ENCODE results near the gene KCNAB2. TPM values are rescaled to one million over a fixed set of nuclear protein-coding genes. Genes with fewer than 3 reads are reported as not detected.

Gene KCNAB2
- total and polyA plus RNA-seq, 2 donors (not counting 1 experiment from before 2014, with no cell fraction given), result 90.7 to 143 TPM

GRCh38 chr1:6040444-6040843 lies 5.2 kb upstream of the KCNAB2 start:
- no peak for DNase-seq
- Histone ChIP-seq H3K27ac (ENCODE audit: low read length in 2 of 2) (no peak overlapping the region), H2AFZ (ENCODE audit: insufficient read depth, low read depth, low read length, poor library complexity, severe bottlenecking) (no peak overlapping the region), H3K79me2 (ENCODE audit: control insufficient read depth, insufficient read depth, low read length) (peaks cover 63% of the 10 kb centered on the region), H3K4me3 (ENCODE audit: control extremely low read depth in 1 of 5, extremely low read depth in 1 of 5, insufficient read depth in 1 of 5, low read depth in 2 of 5, low read length in 4 of 5) (no peak overlapping the region), H3K27me3 (replicated peaks in 1 of 4; ENCODE audit: control extremely low read depth in 1 of 4, control insufficient read depth in 3 of 4, insufficient read depth in 4 of 4, low read length in 3 of 4) (no peaks in the 10 kb centered on the region), H3K4me2 (replicated peaks; ENCODE audit: low read depth, low read length, poor library complexity, severe bottlenecking) (no peak overlapping the region), H3K9ac (ENCODE audit: low read length) (no peak overlapping the region), H4K20me1 (ENCODE audit: control insufficient read depth, insufficient read depth, low read length, poor library complexity, severe bottlenecking) (peaks cover 91% of the 10 kb centered on the region), H3K36me3 (replicated peaks in 1 of 2; ENCODE audit: control extremely low read depth in 1 of 2, control insufficient read depth in 1 of 2, extremely low read depth in 1 of 2, insufficient read depth in 2 of 2, low read length in 1 of 2) (peaks cover 0 to 59% of the 10 kb centered on the region in 2 experiments), H3K4me1 (ENCODE audit: control insufficient read depth in 2 of 2, insufficient read depth in 2 of 2, low read length in 2 of 2) (peaks cover 7 to 11% of the 10 kb centered on the region in 2 donors), H3K9me3 (ENCODE audit: control extremely low read depth in 1 of 3, control insufficient read depth in 2 of 3, insufficient read depth in 1 of 3, low read length in 2 of 3) (no peaks in the 10 kb centered on the region)
- 95% methylated on average over 15 of the region's 15 CpGs for WGBS (ENCODE audit: insufficient coverage)
- no peak overlapping the region for H3K27ac Mint-ChIP-seq
- H3K4me1 Mint-ChIP-seq, result peaks cover 19% of the 10 kb centered on the region
- ATAC-seq (ENCODE audit: low read depth), result no peak
- POLR2A ChIA-PET, result no interaction called here
- CTCF ChIA-PET, result no interaction called here
- no peak overlapping the region for H3K4me3 Mint-ChIP-seq
- H3K9me3 Mint-ChIP-seq (ENCODE audit: insufficient read depth), result no peaks in the 10 kb centered on the region
- no peaks in the 10 kb centered on the region for H3K27me3 Mint-ChIP-seq
- intact Hi-C loops (cut with micrococcal nuclease), result no loop called here
- no peak for TF ChIP-seq EZH2 (IDR thresholded peaks at IDR 0.05; ENCODE audit: borderline replicate concordance, insufficient read depth, low read depth, low read length, poor library complexity, severe bottlenecking)
- TF ChIP-seq, protein P1, sequence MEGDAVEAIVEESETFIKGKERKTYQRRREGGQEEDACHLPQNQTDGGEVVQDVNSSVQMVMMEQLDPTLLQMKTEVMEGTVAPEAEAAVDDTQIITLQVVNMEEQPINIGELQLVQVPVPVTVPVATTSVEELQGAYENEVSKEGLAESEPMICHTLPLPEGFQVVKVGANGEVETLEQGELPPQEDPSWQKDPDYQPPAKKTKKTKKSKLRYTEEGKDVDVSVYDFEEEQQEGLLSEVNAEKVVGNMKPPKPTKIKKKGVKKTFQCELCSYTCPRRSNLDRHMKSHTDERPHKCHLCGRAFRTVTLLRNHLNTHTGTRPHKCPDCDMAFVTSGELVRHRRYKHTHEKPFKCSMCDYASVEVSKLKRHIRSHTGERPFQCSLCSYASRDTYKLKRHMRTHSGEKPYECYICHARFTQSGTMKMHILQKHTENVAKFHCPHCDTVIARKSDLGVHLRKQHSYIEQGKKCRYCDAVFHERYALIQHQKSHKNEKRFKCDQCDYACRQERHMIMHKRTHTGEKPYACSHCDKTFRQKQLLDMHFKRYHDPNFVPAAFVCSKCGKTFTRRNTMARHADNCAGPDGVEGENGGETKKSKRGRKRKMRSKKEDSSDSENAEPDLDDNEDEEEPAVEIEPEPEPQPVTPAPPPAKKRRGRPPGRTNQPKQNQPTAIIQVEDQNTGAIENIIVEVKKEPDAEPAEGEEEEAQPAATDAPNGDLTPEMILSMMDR (IDR thresholded peaks at IDR 0.05), result no peak

GRCh38 chr1:6040861-6041415 lies 4.8 kb upstream of the KCNAB2 start:
- Histone ChIP-seq H3K4me2 (replicated peaks; ENCODE audit: low read depth, low read length, poor library complexity, severe bottlenecking) (no peak overlapping the region), H3K27me3 (replicated peaks in 1 of 4; ENCODE audit: control extremely low read depth in 1 of 4, control insufficient read depth in 3 of 4, insufficient read depth in 4 of 4, low read length in 3 of 4) (no peaks in the 10 kb centered on the region), H3K4me3 (ENCODE audit: control extremely low read depth in 1 of 5, extremely low read depth in 1 of 5, insufficient read depth in 1 of 5, low read depth in 2 of 5, low read length in 4 of 5) (no peak overlapping the region), H3K4me1 (ENCODE audit: control insufficient read depth in 2 of 2, insufficient read depth in 2 of 2, low read length in 2 of 2) (peaks cover 7 to 11% of the 10 kb centered on the region in 2 donors), H3K36me3 (replicated peaks in 1 of 2; ENCODE audit: control extremely low read depth in 1 of 2, control insufficient read depth in 1 of 2, extremely low read depth in 1 of 2, insufficient read depth in 2 of 2, low read length in 1 of 2) (peaks cover 0 to 60% of the 10 kb centered on the region in 2 experiments), H3K9me3 (ENCODE audit: control extremely low read depth in 1 of 3, control insufficient read depth in 2 of 3, insufficient read depth in 1 of 3, low read length in 2 of 3) (no peaks in the 10 kb centered on the region), H3K79me2 (ENCODE audit: control insufficient read depth, insufficient read depth, low read length) (peaks cover 58% of the 10 kb centered on the region), H3K9ac (ENCODE audit: low read length) (no peak overlapping the region), H2AFZ (ENCODE audit: insufficient read depth, low read depth, low read length, poor library complexity, severe bottlenecking) (no peak overlapping the region), H4K20me1 (ENCODE audit: control insufficient read depth, insufficient read depth, low read length, poor library complexity, severe bottlenecking) (peaks cover 91% of the 10 kb centered on the region), H3K27ac (ENCODE audit: low read length in 2 of 2) (no peak overlapping the region)
- Mint-ChIP-seq H3K4me1 (peaks cover 15% of the 10 kb centered on the region), H3K9me3 (ENCODE audit: insufficient read depth) (no peaks in the 10 kb centered on the region), H3K27ac (no peak overlapping the region), H3K27me3 (no peaks in the 10 kb centered on the region), H3K4me3 (no peak overlapping the region)
- 81% methylated on average over 22 of the region's 22 CpGs for WGBS (ENCODE audit: insufficient coverage)
- POLR2A ChIA-PET, result no interaction called here
- DNase-seq (no peak), ATAC-seq (ENCODE audit: low read depth) (no peak)
- TF ChIP-seq, protein P1 (IDR thresholded peaks at IDR 0.05), result no peak
- no peak for TF ChIP-seq EZH2 (IDR thresholded peaks at IDR 0.05; ENCODE audit: borderline replicate concordance, insufficient read depth, low read depth, low read length, poor library complexity, severe bottlenecking)
- CTCF ChIA-PET, result interaction anchor here (1.3 kb wide), 1 partner anchor 47 kb away, joined by 3 read pairs; no protein-coding TSS in a partner anchor
- intact Hi-C loops (cut with micrococcal nuclease), result no loop called here
